Stimulated activated CD4-positive, alpha-beta T cell treated with anti-CD3 and anti-CD28 coated beads, TNF-alpha, amount 100 ng/mL, for 4 hours (primary cell): ENCODE measurements around the gene CLIC5.

Experiments
- DNase-seq, 3 experiments: peaks; one replicate each; pipeline ENCODE4 v3.0.0-alpha.2; 2020; ENCODE audit warnings: low read depth in 3 of 3

Gene CLIC5

GRCh38 chr6:45838996-45839395 lies 176.7 kb downstream of the CLIC5 start:
- DNase-seq, result no peak

- no peak for DNase-seq
Observed at GRCh38 chr6:45838451-45838850, 177.2 kb downstream of the CLIC5 start.

DNA sequence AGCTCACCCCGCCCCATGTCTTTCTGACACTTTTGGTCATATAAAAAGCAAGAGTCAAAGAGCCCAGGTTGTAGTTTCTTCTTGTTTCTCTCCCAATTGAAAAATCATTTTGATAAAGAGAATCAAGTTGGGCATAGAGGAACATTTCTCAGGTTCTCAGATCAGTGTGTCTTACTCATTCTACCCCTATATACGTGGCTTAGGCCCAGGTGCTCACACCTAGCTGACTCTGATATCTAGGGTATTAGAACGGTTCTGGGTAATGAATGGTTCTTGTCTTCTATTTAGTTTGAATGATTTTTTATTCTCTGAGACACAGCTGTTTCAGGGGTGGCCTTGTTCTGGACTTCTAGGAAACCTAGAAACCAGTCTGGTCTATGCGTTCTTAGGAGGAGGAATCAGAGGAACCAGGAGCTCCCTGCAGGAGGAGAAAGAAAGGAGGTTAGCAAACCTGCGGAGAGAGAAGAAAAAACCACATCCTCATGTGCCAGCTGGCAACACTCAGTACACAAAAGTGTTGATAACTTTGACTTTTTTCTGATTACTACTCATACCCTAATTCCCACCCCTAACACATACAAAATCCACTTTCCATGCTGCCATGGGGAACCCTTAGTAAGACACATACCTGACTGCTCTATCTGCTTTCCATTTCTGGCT lies 178.0 kb downstream of the CLIC5 start:
- no peak for DNase-seq

GRCh38 chr6:45836984-45837383 lies 178.7 kb downstream of the CLIC5 start:
- DNase-seq, result no peak

DNA sequence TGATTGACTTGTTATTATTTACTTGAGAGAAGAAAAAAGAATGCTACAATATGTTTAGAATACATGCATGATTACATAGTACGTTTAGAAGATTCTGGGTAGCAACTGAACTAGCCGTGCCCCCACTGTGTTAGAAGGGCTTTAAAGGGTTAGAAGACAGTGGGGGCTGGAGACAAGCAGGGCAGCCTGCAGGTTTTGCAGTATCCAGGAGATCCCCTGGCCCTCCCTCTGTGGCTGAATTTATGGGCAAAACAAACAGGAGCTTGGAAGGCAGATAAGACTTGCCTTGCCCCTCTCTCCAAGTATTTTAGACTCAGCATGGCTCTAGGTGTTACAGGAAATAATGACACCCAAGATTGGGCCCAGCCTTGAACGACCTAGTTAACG lies 179.2 kb downstream of the CLIC5 start:
- DNase-seq, result no peak

- no peak for DNase-seq
Observed at GRCh38 chr6:45835721-45836437, 179.8 kb downstream of the CLIC5 start.

- no peak for DNase-seq
Observed at GRCh38 chr6:45832063-45832462, 183.6 kb downstream of the CLIC5 start.
